Esophagus mucosa (tissue), 1 donor: ENCODE measurements around the gene AHSA1. TPM values are rescaled to one million over a fixed set of nuclear protein-coding genes. Genes with fewer than 3 reads are reported as not detected.

ENCODE experiments used
- ATAC-seq: fragments of 200-7000 bp; cut with Tn5 transposase; one replicate; pipeline ENCODE4 v1.9.1; 2020
- total RNA-seq: library from RNA; stranded (reverse); gene quantifications from one replicate; pipeline ENCODE4 v1.2.4, GENCODE V29; 2023
- donor health status: DM: yes; HTN: yes; CAD: no.

AHSA1 gene
- total RNA-seq, 1 donor from 2014 or later: 69.5 TPM

DNA sequence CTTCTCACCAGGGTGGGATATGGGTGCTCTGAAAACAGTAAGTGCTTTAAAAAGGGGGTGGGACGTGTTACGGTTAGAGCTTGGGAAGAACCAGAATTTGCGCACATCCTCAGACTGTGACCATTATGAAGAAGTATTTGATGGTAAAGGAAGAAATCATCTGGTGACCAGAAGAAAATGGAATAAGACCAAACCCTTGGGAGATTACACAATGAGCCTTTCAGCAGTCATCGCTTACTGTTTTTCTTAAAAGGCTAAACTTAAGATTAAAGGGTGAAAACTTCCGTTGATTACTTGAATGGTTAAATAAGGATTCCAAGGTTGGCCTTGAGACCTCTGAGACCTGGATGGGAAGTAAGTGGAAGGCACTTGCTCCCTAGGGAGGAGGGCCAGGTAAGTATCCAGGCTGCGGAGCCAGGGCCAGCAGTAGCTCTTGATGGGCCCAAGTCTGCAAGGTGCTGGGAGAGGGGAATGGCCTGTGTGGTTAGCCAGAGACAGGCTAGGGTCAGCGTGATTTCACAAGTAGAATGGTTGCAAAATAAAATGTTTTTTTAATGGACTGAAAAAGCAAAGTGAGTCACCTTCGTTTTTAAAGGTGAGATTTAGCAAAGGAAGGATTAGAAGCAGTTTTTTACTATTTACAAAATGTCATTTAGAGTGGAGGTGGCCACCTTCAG is 53.7 kb downstream of the AHSA1 start:
- no peak for ATAC-seq

DNA sequence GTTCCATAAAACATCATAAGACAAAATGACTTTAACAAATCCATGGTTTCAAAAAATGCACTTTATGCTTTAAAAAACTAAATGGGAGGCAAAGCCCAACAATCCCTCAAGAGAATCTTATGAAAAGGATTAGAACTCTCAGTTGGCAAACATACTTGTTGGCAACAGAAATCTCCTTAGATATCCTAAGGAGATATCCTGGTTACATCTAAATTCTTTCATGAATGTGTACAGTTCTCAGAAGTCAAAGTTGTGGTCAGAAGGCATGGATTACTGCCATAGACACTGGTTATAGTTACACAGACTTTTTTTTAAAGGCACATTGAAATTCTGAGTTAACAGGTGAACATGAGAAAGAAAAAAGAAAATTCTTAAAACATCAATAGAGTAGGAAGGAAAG is 58.2 kb downstream of the AHSA1 start:
- no peak for ATAC-seq

Other genes with a start within 250 kb of the AHSA1 start
- gene NGB, start 186.9 kb upstream of the AHSA1 start, total RNA-seq: not detected
- gene POMT2, start 137.2 kb upstream of the AHSA1 start, total RNA-seq: 11.2 TPM
- 26.6 TPM for gene GSTZ1, start 137.1 kb upstream of the AHSA1 start, total RNA-seq
- gene TMED8, start 81.0 kb upstream of the AHSA1 start, total RNA-seq: 4.6 TPM
- 0.88 TPM for gene SAMD15, start 80.7 kb upstream of the AHSA1 start, total RNA-seq
- gene NOXRED1, start 34.6 kb upstream of the AHSA1 start, total RNA-seq: not detected
- 11.9 TPM for gene VIPAS39, start 492 bp upstream of the AHSA1 start, total RNA-seq
- not detected for gene ISM2, start 40.7 kb downstream of the AHSA1 start, total RNA-seq
- gene SPTLC2, start 158.5 kb downstream of the AHSA1 start, total RNA-seq: 40.1 TPM
- gene ALKBH1, start 249.9 kb downstream of the AHSA1 start, total RNA-seq: 7.5 TPM